ENCODE results near the gene CTCF. TPM values are rescaled to one million over a fixed set of nuclear protein-coding genes. Genes with fewer than 3 reads are reported as not detected.

CTCF gene
- total and polyA plus RNA-seq, 2 donors (not counting 3 experiments of a cell fraction or from before 2014, with no cell fraction given) = 20.7 to 40.0 TPM

GRCh38 chr16:67537270-67537635 is 25.1 kb upstream of the CTCF start:
- TF ChIP-seq POLR2AphosphoS5 (IDR thresholded peaks at IDR 0.05; ENCODE audit: insufficient read depth, low read depth, low read length) (peak; percentile 79), POLR2A (IDR thresholded peaks at IDR 0.05; ENCODE audit: low read depth, low read length) (peak; percentile 80), GATA2 (IDR thresholded peaks at IDR 0.05; ENCODE audit: insufficient read depth, insufficient read length, low read depth, low read length) (no peak), FOS (IDR thresholded peaks at IDR 0.05; ENCODE audit: borderline replicate concordance, insufficient read depth, low read length) (peak; percentile 48)
- peak overlapping the region; percentile 13 for H2AFZ ChIP-seq (ENCODE audit: low read depth, low read length)
- no TSS peak for BruUV-seq (replicated peaks)
- peak overlapping the region; percentile 59 for H3K4me2 ChIP-seq (ENCODE audit: insufficient read depth, low read length)
- H3K4me1 ChIP-seq (ENCODE audit: control insufficient read depth, extremely low read depth, insufficient read depth, low read length) = peaks cover 24% of the 10 kb centered on the region
- peaks cover 8 to 28% of the 10 kb centered on the region in 2 experiments for H3K36me3 ChIP-seq (ENCODE audit: control insufficient read depth in 2 of 2, extremely low read depth in 1 of 2, insufficient read depth in 2 of 2, low read length in 2 of 2)
- dilution Hi-C loops (cut with MboI; ENCODE audit: extremely low pct_ligation_motif_present, low sequenced_read_pairs) = no loop called here
- H3K27ac ChIP-seq (ENCODE audit: insufficient read depth, low read depth, low read length) = peak overlapping the region; percentile 93
- peaks cover 3% of the 10 kb centered on the region for H4K20me1 ChIP-seq (replicated peaks; ENCODE audit: control insufficient read depth, extremely low read depth, insufficient read depth, low read length)
- peak; percentile 79 for DNase-seq (ENCODE audit: low read depth, low spot score)
- peak; percentile 76 for FAIRE-seq
- peaks cover 55% of the 10 kb centered on the region for H3K79me2 ChIP-seq (ENCODE audit: control insufficient read depth, insufficient read depth, low read length)
- POLR2A ChIA-PET = interaction anchor here (0.6 to 1.3 kb wide), 6 partner anchors 8 to 130 kb away, joined by 3 to 6 read pairs (median 4); partner anchors contain the start of gene CTCF
- H3K9me1 ChIP-seq (replicated peaks; ENCODE audit: control insufficient read depth, extremely low read depth, insufficient read depth, low read length) = no peaks in the 10 kb centered on the region
- H3K27me3 ChIP-seq (ENCODE audit: control insufficient read depth in 2 of 2, insufficient read depth in 2 of 2, low read length in 2 of 2) = no peaks in the 10 kb centered on the region
- H3K4me3 ChIP-seq (replicated peaks in 1 of 3; ENCODE audit: insufficient read depth in 1 of 3, low read depth in 1 of 3, low read length in 3 of 3) = peak overlapping the region; percentile 73 to 89 (median 88)
- intact Hi-C loops (cut with micrococcal nuclease) = loop anchor here (1.0 kb wide), 2 partner anchors 8 to 16 kb away; no protein-coding TSS in a partner anchor
- H3K9me3 ChIP-seq (replicated peaks; ENCODE audit: control insufficient read depth, insufficient read depth, low read length) = no peaks in the 10 kb centered on the region
- H3K9ac ChIP-seq (replicated peaks; ENCODE audit: extremely low read depth, insufficient read depth, low read length) = peak overlapping the region; percentile 96
- CTCF ChIA-PET = interaction anchor here (0.6 to 14.4 kb wide), 18 partner anchors 8 to 182 kb away, joined by 3 to 246 read pairs (median 5); partner anchors contain the start of genes ACD, ATP6V0D1, CARMIL2 and CTCF

- dilution Hi-C loops (cut with MboI; ENCODE audit: extremely low pct_ligation_motif_present, low sequenced_read_pairs) = no loop called here
- no peak for TF ChIP-seq GATA2 (IDR thresholded peaks at IDR 0.05; ENCODE audit: insufficient read depth, insufficient read length, low read depth, low read length)
- no peak for TF ChIP-seq EZH2 (IDR thresholded peaks at IDR 0.05; ENCODE audit: borderline replicate concordance, low read depth, low read length, severe bottlenecking)
- peak; percentile 68 for TF ChIP-seq POLR2A (IDR thresholded peaks at IDR 0.05; ENCODE audit: low read depth, low read length)
- peak; percentile 86 for TF ChIP-seq POLR2AphosphoS5 (IDR thresholded peaks at IDR 0.05; ENCODE audit: insufficient read depth, low read depth, low read length)
- no peak for TF ChIP-seq FOS (IDR thresholded peaks at IDR 0.05; ENCODE audit: borderline replicate concordance, insufficient read depth, low read length)
- no peak for TF ChIP-seq CTCF (IDR thresholded peaks at IDR 0.05; ENCODE audit: extremely low read depth in 1 of 2, insufficient read depth in 1 of 2, low read depth in 1 of 2, low read length in 2 of 2)
- TF ChIP-seq MYC (IDR thresholded peaks at IDR 0.05; ENCODE audit: low read depth, low read length) = no peak
- TF ChIP-seq MAX (IDR thresholded peaks at IDR 0.05; ENCODE audit: insufficient read depth, insufficient read length) = no peak
- TF ChIP-seq JUN (IDR thresholded peaks at IDR 0.05; ENCODE audit: borderline replicate concordance, insufficient read depth, insufficient read length, low read depth) = no peak
- H3K4me2 ChIP-seq (ENCODE audit: insufficient read depth, low read length) = peak overlapping the region; percentile 69
- H2AFZ ChIP-seq (ENCODE audit: low read depth, low read length) = no peak overlapping the region
- peaks cover 24% of the 10 kb centered on the region for H3K4me1 ChIP-seq (ENCODE audit: control insufficient read depth, extremely low read depth, insufficient read depth, low read length)
- H3K27ac ChIP-seq (ENCODE audit: insufficient read depth, low read depth, low read length) = peak overlapping the region; percentile 93
- H3K9me1 ChIP-seq (replicated peaks; ENCODE audit: control insufficient read depth, extremely low read depth, insufficient read depth, low read length) = no peaks in the 10 kb centered on the region
- H3K36me3 ChIP-seq (ENCODE audit: control insufficient read depth in 2 of 2, extremely low read depth in 1 of 2, insufficient read depth in 2 of 2, low read length in 2 of 2) = peaks cover 10 to 34% of the 10 kb centered on the region in 2 experiments
- peaks cover 51% of the 10 kb centered on the region for H3K79me2 ChIP-seq (ENCODE audit: control insufficient read depth, insufficient read depth, low read length)
- H3K9ac ChIP-seq (replicated peaks; ENCODE audit: extremely low read depth, insufficient read depth, low read length) = peak overlapping the region; percentile 96
- H3K27me3 ChIP-seq (ENCODE audit: control insufficient read depth in 2 of 2, insufficient read depth in 2 of 2, low read length in 2 of 2) = no peaks in the 10 kb centered on the region
- H3K9me3 ChIP-seq (replicated peaks; ENCODE audit: control insufficient read depth, insufficient read depth, low read length) = no peaks in the 10 kb centered on the region
- BruUV-seq (replicated peaks) = no TSS peak
- ChIA-PET POLR2A (interaction anchor here (0.6 to 1.3 kb wide), 6 partner anchors 9 to 130 kb away, joined by 3 to 6 read pairs (median 4); partner anchors contain the start of gene CTCF), CTCF (interaction anchor here (0.8 to 14.4 kb wide), 16 partner anchors 9 to 182 kb away, joined by 3 to 246 read pairs (median 5); partner anchors contain the start of genes ACD, ATP6V0D1, CARMIL2 and CTCF)
- DNase-seq (ENCODE audit: low read depth, low spot score) (peak; percentile 75), FAIRE-seq (peak; percentile 88)
- intact Hi-C loops (cut with micrococcal nuclease) = loop anchor here (1.0 to 2.0 kb wide), 3 partner anchors 9 to 123 kb away; partner anchors contain the start of genes ACD and PARD6A
- peak overlapping the region; percentile 73 to 89 (median 88) for H3K4me3 ChIP-seq (replicated peaks in 1 of 3; ENCODE audit: insufficient read depth in 1 of 3, low read depth in 1 of 3, low read length in 3 of 3)
- H4K20me1 ChIP-seq (replicated peaks; ENCODE audit: control insufficient read depth, extremely low read depth, insufficient read depth, low read length) = peaks cover 3% of the 10 kb centered on the region
Observed at GRCh38 chr16:67537636-67538591, 24.4 kb upstream of the CTCF start.

Measured in endothelial cell of umbilical vein (primary cell).